Measurements from ENCODE around the gene MRPS34. TPM values are rescaled to one million over a fixed set of nuclear protein-coding genes. Genes with fewer than 3 reads are reported as not detected.

The MRPS34 gene
- total and polyA plus RNA-seq, 4 donors, result 42.4 to 100 (median 58.7) TPM

DNA sequence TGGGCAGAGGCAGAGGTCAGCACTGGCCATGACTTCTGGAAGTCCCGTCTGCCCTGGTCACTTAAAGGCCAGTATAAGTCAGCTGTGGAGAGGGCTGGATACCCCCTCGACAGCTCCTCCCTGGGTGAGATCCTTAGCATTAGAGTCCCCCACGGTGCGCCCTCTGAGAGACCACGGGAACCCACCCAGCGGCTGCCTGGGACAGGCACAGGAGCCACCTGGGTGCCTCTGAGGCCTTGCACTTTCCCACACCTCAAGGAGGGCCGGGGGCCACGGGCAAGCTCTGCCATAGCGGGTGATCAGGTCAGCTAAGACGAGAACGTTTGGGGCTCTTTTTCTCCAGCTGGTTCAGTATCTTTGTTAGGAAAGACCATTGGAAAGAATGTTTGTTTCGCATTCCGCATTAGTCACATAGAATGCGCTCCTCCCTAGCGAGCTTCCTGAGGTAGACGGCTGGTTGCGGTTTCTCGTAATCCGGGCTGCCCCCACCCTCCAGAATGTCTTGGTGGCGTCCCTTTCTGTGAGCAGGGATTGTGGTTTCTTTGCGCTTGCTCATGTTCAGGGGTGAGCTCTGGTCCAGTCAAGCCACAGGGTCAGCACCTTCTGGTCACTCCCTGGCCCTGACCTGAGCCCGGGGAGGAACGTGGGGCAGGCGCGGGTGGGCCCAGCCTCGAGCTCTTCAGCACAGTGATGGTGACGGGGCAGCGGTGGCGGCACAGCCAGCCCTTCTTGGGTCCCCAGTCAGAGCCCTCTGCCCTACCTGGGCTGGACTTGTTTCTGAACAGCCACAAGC lies 26.8 kb downstream of the MRPS34 start:
- H3K4me1 ChIP-seq (ENCODE audit: control insufficient read depth in 4 of 4, insufficient read depth in 4 of 4, low read length in 3 of 4), result no peaks in the 10 kb centered on the region
- WGBS, result 96% methylated on average over 29 of the region's 29 CpGs
- H3K36me3 ChIP-seq (ENCODE audit: control insufficient read depth in 4 of 4, insufficient read depth in 3 of 4, low read depth in 1 of 4, low read length in 3 of 4), result peaks cover 6 to 59% (median 25%) of the 10 kb centered on the region in 4 donors
- DNase-seq (ENCODE audit: low spot score), result no peak
- no peak overlapping the region for H3K4me3 ChIP-seq (ENCODE audit: low read depth in 1 of 3, low read length in 3 of 3)
- H3K27me3 ChIP-seq (ENCODE audit: control insufficient read depth in 4 of 4, insufficient read depth in 4 of 4, low read length in 3 of 4), result no peaks in the 10 kb centered on the region
- no peak overlapping the region for H3K27ac ChIP-seq (ENCODE audit: low read depth in 1 of 2, low read length in 2 of 2)
- H3K9me3 ChIP-seq (ENCODE audit: control insufficient read depth in 4 of 4, low read length in 3 of 4), result no peaks in the 10 kb centered on the region
- H3K9ac ChIP-seq (ENCODE audit: low read depth in 1 of 2, low read length in 2 of 2), result no peak overlapping the region
- TF ChIP-seq RAD21 (IDR thresholded peaks at IDR 0.05), result no peak
- TF ChIP-seq SP1 (IDR thresholded peaks at IDR 0.05), result no peak
- no peak for TF ChIP-seq FOXA2 (IDR thresholded peaks at IDR 0.05)
- TF ChIP-seq YY1 (IDR thresholded peaks at IDR 0.05), result no peak
- no peak for TF ChIP-seq TAF1 (conservative IDR thresholded peaks at IDR 0.05)
- TF ChIP-seq, protein P1, sequence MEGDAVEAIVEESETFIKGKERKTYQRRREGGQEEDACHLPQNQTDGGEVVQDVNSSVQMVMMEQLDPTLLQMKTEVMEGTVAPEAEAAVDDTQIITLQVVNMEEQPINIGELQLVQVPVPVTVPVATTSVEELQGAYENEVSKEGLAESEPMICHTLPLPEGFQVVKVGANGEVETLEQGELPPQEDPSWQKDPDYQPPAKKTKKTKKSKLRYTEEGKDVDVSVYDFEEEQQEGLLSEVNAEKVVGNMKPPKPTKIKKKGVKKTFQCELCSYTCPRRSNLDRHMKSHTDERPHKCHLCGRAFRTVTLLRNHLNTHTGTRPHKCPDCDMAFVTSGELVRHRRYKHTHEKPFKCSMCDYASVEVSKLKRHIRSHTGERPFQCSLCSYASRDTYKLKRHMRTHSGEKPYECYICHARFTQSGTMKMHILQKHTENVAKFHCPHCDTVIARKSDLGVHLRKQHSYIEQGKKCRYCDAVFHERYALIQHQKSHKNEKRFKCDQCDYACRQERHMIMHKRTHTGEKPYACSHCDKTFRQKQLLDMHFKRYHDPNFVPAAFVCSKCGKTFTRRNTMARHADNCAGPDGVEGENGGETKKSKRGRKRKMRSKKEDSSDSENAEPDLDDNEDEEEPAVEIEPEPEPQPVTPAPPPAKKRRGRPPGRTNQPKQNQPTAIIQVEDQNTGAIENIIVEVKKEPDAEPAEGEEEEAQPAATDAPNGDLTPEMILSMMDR (IDR thresholded peaks at IDR 0.05; ENCODE audit: low read depth, low read length, missing input control), result no peak
- TF ChIP-seq, protein P2, sequence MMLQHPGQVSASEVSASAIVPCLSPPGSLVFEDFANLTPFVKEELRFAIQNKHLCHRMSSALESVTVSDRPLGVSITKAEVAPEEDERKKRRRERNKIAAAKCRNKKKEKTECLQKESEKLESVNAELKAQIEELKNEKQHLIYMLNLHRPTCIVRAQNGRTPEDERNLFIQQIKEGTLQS (IDR thresholded peaks at IDR 0.05), result no peak
- TF ChIP-seq REST (IDR thresholded peaks at IDR 0.05), result no peak
- no peak for TF ChIP-seq FOXA1 (IDR thresholded peaks at IDR 0.05)
- TF ChIP-seq NR2F2 (IDR thresholded peaks at IDR 0.05), result no peak
- no peak for TF ChIP-seq HNF4A (conservative IDR thresholded peaks at IDR 0.05)
- TF ChIP-seq EGR1 (IDR thresholded peaks at IDR 0.05; ENCODE audit: low read depth in 2 of 2), result no peak
- TF ChIP-seq RXRA (IDR thresholded peaks at IDR 0.05), result no peak
- TF ChIP-seq GABPA (IDR thresholded peaks at IDR 0.05 in 1 of 2, conservative IDR thresholded peaks at IDR 0.05 in 1 of 2), result no peak
- TF ChIP-seq ZBTB33 (IDR thresholded peaks at IDR 0.05), result no peak
- no peak for TF ChIP-seq HNF4G (IDR thresholded peaks at IDR 0.05)
- TF ChIP-seq MAX (IDR thresholded peaks at IDR 0.05), result no peak
- no peak for TF ChIP-seq JUND (IDR thresholded peaks at IDR 0.05)

Measured in liver (tissue), 9 donors.